ENCODE results near the gene LRRC42.

LRRC42 gene

GRCh38 chr1:54012863-54013262 is 66.7 kb downstream of the LRRC42 start:
- H3K27ac ChIP-seq (ENCODE audit: insufficient read depth, low read length, poor library complexity, severe bottlenecking): no peak overlapping the region
- no peaks in the 10 kb centered on the region for H3K4me1 ChIP-seq (ENCODE audit: control insufficient read depth, insufficient read depth, low read length, poor library complexity, severe bottlenecking)
- no peaks in the 10 kb centered on the region for H3K9me3 ChIP-seq (ENCODE audit: control insufficient read depth, low read length)
- no peaks in the 10 kb centered on the region for H3K27me3 ChIP-seq (replicated peaks; ENCODE audit: control insufficient read depth, insufficient read depth, low read length, poor library complexity, severe bottlenecking)
- no peaks in the 10 kb centered on the region for H3K36me3 ChIP-seq (ENCODE audit: control insufficient read depth, insufficient read depth, low read length)
- DNase-seq: no peak
- H3K4me3 ChIP-seq (ENCODE audit: insufficient read depth, low read depth, low read length, poor library complexity, severe bottlenecking): no peak overlapping the region

DNA sequence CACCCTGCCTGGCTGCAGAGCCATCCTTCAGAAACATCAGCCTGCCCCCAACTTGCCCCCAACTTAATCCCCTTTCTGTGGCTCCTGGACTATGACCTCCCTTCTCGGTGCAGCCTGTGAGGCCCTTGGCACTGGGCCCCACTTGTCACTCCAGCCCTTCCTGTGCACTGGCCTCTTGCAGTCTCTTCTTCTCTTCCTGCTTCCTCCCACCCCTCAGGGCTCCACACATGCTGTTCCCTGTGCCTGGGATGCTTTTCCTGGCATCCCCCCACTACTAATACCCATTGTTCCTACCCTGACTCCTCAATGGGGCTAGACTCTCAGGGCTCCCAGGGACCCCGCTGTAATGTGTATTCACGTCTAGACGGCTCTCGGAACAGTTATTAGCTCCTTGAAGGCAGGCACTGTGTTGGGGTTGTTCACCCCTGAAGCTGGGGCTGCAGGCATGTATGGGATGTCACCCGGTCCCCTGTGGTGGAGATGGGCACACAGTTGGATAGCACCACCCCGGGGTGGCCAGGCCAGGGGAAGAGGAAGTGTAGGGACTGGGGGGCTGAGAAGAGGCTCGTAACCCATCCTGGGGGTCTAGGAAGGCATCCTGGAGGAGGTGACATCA is 67.4 kb downstream of the LRRC42 start:
- Histone ChIP-seq H3K27ac (ENCODE audit: insufficient read depth, low read length, poor library complexity, severe bottlenecking) (no peak overlapping the region), H3K4me1 (ENCODE audit: control insufficient read depth, insufficient read depth, low read length, poor library complexity, severe bottlenecking) (no peaks in the 10 kb centered on the region), H3K36me3 (ENCODE audit: control insufficient read depth, insufficient read depth, low read length) (no peaks in the 10 kb centered on the region), H3K27me3 (replicated peaks; ENCODE audit: control insufficient read depth, insufficient read depth, low read length, poor library complexity, severe bottlenecking) (no peaks in the 10 kb centered on the region), H3K9me3 (ENCODE audit: control insufficient read depth, low read length) (no peaks in the 10 kb centered on the region), H3K4me3 (ENCODE audit: insufficient read depth, low read depth, low read length, poor library complexity, severe bottlenecking) (no peak overlapping the region)
- DNase-seq: no peak

DNA sequence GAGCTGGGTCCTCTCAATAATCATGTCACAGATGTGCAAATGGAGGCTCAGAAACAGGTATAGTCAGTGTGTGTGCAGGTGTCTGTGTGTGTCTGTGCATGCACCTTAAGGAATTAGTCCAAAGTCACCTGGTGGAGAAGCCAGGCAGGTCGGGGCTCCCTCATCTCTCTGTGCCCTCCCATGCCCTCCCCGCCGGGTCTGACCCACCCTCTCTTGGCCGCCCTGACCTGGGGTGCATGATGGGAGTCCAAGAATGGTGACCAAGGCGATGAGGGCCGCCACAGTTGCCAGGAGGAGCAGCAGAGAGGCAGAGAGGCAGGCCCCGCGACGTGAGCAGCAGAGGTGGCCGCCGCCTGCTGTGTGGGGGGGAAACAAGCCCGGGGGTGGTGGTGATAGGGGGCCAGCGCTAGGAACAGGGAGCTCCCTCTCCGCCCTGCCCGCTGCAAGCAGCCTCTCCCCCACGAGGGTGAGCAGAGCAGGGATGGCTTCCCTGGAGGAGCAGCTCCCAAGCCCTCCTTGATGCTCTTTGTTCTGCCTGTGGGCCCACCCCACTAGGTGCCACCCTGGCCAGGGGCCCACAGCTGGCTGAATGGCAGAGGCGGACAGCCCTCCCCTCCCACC is 68.0 kb downstream of the LRRC42 start:
- Histone ChIP-seq H3K27ac (ENCODE audit: insufficient read depth, low read length, poor library complexity, severe bottlenecking) (no peak overlapping the region), H3K4me1 (ENCODE audit: control insufficient read depth, insufficient read depth, low read length, poor library complexity, severe bottlenecking) (no peaks in the 10 kb centered on the region), H3K4me3 (ENCODE audit: insufficient read depth, low read depth, low read length, poor library complexity, severe bottlenecking) (no peak overlapping the region), H3K27me3 (replicated peaks; ENCODE audit: control insufficient read depth, insufficient read depth, low read length, poor library complexity, severe bottlenecking) (no peaks in the 10 kb centered on the region), H3K9me3 (ENCODE audit: control insufficient read depth, low read length) (no peaks in the 10 kb centered on the region), H3K36me3 (ENCODE audit: control insufficient read depth, insufficient read depth, low read length) (no peaks in the 10 kb centered on the region)
- no peak for DNase-seq

DNA sequence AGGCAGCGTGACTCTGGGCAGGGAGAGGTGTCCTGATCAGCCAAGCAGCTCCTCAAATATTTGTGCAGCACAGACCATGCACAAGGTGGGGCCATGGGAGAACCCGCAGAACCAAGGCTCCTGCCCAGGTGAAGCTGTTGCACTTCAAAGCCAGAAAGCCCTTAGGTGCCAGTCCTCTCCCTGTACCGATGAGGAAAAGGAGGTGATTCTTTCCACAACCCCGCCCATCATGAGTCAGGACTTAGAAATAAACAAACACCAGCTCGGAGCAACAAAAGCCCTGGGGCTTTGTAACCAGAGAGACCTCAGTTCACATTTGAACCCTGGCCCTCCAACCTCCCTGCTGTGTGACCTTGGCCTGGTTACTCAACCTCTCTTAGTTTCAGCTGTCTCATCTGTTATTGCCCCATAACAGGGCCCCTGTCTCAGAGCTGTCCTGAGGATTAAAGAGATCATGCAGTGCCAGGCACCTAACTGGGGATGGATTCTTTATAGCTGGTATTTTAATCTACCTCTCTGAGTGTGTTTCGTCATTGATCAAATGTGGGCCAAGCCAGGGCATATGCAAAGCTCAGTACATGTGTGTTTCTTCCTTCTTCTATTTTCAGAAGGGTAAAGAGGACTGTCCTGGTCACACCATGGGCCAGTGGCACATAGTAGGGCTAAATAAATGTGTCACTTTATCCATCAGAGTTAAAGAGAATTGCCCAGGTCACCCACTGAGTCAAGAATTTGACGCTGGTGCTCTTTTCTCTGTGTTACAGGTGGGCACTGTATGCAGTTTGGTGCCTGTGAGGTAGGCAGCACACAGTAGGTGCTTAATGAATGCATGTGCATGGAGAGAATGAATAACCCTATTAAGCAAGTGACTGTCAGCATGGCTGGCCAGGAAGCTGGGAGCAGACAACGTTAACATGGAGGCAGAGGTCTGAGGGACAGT is 70.5 kb downstream of the LRRC42 start:
- no peaks in the 10 kb centered on the region for H3K27me3 ChIP-seq (replicated peaks; ENCODE audit: control insufficient read depth, insufficient read depth, low read length, poor library complexity, severe bottlenecking)
- H3K36me3 ChIP-seq (ENCODE audit: control insufficient read depth, insufficient read depth, low read length): no peaks in the 10 kb centered on the region
- no peak overlapping the region for H3K4me3 ChIP-seq (ENCODE audit: insufficient read depth, low read depth, low read length, poor library complexity, severe bottlenecking)
- no peaks in the 10 kb centered on the region for H3K9me3 ChIP-seq (ENCODE audit: control insufficient read depth, low read length)
- DNase-seq: no peak
- no peak overlapping the region for H3K27ac ChIP-seq (ENCODE audit: insufficient read depth, low read length, poor library complexity, severe bottlenecking)
- no peaks in the 10 kb centered on the region for H3K4me1 ChIP-seq (ENCODE audit: control insufficient read depth, insufficient read depth, low read length, poor library complexity, severe bottlenecking)

Data from effector memory CD4-positive, alpha-beta T cell (primary cell).